ENCODE results near the gene HDHD2.
"Not testable (repeated sequence)": the region's sequence is repeated elsewhere in the genome, so short reads cannot be mapped to it uniquely, and the experiment has no call there.

HDHD2 gene, protein sequence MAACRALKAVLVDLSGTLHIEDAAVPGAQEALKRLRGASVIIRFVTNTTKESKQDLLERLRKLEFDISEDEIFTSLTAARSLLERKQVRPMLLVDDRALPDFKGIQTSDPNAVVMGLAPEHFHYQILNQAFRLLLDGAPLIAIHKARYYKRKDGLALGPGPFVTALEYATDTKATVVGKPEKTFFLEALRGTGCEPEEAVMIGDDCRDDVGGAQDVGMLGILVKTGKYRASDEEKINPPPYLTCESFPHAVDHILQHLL

DNA sequence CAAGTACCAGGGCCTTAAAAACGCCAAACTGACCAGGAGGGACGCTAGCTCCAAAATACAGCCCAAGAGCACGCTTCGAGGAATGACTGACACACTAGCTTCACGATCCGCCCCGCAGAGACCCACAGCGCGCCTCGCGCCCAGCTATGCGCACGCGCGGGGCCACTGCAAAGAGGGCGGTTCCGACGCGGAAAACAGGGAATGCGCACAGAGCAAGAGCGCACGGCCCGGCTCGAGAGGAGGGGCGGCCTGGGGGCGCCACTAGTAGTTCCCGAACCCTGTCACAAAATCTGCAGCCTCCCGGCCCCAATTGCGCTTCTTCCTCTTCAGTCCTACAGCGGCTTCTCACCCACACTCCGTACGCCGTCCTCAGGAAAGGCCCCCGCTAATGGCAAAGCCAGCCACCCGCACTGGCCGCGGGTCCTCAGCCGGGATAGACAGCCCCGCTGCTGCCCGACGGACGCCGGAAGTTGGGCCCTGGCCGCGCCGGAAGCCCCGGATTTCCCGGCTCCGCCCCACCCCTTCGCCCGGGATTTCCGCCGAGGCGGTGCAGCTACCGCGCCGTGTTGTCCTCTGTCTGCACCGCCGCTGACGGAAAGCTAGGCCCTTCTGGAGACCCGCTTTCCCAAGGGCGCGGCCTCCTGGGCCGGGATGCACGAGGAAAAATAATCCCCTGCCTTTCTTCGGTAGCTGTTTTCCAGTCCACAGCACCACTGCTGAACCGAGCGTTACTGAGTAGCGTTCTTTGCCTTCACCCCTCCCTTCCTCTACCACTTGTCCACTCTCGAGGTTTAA, at the start of gene HDHD2:
Gene HDHD2 (minus strand): TSS at position 472 of the 795 bp plus-strand sequence. CDS start 14,061 bp downstream, outside the sequence.
- peak; percentile 80 for DNase-seq

DNA sequence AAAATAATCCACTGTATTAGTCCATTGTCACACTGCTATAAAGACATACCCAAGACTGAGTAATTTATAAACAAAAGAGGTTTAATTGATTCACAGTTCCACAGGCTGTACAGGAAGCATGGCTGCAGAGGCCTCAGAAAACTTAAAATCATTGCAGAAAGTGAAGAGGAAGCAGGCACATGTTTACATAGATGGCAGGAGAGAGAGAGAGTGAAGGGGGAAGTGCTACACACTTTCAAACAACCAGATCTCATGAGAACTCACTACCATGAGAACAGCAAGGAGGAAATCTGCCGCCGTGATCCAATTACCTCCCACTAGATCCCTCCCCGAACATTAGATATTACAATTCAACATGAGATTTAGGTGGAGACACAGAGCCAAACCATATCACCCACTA, 45.7 kb upstream of the HDHD2 start:
- not testable (repeated sequence) for DNase-seq

DNA sequence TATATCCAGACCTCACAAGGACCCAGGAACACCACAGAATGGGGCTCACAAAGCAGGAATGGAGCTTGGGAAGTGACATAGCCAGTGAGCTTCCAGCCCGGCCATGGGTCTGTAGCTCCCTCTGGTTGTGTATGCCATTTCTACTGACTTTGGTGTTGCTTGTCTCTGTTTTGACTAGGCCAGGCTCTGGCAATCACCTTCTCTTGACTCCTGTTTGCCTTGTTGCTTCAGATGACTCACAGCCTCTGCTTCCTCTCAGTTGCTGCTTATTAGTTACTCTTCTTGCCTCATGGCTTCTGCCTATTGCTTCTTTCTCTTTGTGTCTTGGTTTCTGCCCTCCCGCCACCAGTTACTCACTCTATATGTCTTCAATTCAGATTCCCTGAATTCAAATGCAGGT, 41.7 kb upstream of the HDHD2 start:
- DNase-seq, result no peak

DNA sequence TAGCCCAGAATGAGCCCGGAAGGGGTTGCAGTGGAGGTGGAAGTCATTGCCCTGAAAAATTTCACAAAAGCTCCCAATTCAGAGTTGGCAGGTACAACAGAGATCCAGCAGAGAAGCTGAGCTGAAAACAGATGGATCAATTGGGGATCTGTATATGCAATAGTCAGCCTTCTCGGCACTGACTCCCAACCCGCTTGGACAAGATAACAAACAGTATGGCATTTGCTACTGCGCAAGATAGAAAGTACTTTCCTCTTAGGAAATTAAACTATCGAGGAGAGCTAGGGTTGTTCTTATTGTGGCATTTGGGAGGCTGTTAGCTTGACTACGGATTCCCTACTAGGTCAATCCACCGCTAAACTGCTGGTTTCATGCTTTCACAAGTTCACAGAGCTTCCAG, 37.4 kb upstream of the HDHD2 start:
- no peak for DNase-seq

DNA sequence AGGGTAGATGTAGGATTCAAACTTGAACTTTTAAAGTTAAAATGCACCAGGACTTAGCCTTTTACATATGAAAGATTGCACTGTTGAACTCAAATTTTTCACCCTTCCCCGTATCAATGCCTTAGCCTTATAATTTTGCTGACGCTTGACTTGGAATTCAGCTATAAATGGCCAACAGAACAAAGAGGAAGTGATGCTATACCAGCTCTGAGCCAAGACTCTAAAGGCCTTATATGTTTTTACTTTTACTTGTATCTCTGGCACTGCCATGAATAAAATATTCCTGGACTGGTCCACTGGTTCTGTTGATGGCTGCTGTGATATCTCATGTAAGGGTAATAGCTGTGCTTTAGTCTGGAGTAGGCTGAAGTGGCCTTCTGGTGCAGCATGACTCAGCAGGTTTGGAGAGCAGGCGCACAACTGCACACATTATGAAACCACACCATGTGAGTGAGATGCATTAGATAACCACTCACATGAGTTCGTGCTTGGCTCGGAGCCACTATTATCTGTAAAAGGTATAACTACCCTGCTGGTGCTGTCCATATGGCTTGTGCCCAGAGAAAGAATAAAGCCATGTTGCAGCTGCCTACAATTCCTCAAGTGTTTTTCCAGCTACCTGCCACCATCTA, 34.2 kb upstream of the HDHD2 start:
- DNase-seq, result no peak

DNA sequence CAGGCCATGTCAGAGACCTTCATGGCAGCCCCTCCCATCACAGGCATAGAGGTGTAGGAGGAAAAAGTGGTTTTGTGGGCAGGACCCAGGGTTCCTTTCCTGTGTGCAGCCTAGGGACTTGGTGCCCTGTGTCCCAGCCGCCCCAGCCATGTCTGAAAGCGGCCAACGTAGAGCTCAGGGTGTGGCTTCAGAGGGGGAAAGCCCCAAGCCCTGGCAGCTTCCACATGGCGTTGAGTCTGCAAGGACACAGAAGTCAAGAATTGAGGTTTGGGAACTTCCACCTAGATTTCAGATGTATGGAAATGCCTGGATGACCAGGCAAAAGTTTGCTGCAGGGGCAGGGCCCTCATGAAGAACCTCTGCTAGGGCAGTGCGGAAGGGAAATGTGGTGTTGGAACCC, 31.9 kb upstream of the HDHD2 start:
- DNase-seq, result not testable (repeated sequence)

DNA sequence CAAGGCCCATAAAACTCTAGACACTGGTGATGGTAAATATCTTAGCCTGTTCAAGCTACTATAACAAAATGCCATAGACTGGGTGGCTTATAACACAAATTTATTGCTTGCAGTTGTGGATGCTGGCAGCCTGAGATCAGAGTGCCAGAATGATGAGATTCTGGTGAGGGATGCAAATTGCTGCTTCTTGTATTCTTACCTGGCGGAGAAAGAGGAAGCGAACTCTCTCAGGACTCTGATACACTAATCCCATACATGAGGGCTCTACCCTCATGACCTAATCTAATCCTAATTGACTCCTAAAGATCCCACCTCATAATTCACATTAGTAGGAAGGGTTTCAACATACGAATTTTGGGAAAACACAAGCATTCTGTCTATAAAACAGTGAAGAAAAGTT, 30.5 kb upstream of the HDHD2 start:
- DNase-seq, result no peak

DNA sequence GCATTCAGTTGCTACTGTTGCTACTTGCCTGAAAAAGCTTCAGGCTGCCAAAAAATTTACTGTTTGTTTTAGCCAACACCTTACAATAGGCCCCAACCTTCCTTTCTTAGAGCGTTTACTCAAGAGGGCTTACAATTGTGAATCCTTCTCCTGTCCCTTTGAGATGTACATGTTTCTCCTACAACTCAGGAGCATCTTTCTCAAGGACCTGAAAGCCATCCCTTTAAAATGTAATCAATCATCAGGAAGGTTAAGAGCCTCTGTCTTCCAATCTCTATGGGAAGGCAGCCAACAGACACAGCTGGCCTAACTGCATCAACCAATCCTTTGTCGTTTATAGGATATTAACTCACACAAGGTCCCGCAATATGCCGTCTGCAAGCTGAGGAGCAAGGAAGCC, 29.2 kb upstream of the HDHD2 start:
- DNase-seq, result no peak

DNA sequence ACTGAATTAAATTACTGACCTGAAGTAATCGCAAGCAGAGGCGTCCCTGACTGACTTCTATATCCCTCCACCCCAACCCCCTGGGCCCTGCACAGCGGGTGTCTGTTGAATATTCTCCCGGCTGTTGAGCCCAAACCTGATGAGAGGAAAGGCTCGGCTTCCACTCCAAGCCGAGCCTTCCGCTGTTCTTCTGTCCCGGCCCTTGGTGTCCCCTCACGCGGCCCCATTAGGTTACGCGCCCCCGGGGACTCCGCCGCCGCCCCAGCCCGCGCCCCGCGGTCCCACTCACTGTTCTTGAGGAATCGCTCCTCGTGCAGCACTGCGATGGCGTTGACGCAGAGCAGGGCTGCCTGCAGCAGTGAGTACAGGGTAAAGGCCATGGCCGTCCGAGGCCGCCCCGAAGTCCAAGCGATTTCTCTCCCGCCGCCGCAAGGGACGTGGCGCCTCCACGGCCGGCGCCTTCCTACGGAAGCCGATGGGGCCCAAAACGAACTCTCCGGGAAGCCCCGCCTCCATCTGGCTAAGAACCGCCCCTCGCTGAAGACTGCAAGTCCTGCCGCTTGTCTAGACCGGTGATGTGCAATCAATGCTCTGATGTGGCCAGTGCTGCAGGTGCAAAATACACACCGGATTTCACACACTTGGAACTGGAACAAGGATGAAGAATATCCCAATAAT, 25.7 kb upstream of the HDHD2 start, which contains the start of gene IER3IP1:
Gene IER3IP1 (minus strand): TSS at position 467 of the 678 bp plus-strand sequence. CDS start 87 bp downstream, at position 380.
- DNase-seq, result peak; percentile 84

DNA sequence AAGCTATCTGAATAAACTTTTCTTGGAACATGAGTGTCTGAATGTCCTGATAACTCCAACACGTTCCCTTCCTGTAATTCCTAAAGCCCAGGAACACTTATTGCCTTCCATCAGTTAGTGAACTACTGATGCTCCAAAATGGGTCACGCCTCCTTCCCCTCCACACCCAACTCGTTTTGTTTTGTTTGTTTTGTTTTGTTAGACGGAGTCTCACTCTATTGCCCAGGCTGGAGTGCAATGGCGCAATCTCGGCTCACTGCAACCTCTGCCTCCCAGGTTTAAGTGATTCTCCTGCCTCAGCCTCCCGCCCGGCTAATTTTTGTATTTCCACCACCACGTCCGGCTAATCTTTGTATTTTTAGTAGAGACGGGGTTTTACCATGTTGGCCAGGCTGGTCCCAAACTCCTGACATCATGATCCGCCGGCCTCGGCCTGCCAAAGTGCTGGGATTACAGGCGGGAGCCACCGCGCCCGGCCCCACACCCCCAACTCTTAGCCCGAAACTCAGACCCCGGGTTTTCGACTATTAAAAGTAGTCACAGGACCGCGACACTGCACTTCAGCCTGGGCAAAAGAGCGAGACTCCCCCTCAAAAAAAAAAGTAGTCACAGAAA, 25.1 kb upstream of the HDHD2 start:
- no peak for DNase-seq

DNA sequence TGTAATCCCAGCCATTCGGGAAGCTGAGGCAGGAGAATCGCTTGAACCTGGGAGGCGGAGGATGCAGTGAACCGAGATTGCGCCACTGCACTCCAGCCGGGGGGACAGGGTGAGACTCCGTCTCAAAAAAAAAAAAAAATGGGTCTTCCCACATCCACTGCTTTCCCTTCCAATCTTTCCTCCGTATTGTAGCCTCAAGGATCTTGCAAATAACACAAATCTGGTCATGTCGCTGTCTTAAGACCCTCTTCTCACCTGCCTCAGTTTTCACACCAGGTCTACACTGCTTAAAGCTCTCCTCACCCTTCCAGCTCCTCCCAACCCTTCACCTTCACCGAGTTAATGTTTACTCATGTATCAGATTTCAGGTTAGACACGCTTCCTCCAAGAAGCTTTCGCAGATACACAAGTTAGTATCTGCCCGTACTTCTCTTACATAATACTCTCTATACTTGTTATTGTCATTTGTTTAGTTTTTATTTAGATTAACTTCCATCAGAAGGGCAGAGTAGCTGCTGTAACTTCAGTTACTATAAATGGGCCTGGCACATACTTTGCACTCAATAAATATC, 24.3 kb upstream of the HDHD2 start:
- DNase-seq, result no peak

DNA sequence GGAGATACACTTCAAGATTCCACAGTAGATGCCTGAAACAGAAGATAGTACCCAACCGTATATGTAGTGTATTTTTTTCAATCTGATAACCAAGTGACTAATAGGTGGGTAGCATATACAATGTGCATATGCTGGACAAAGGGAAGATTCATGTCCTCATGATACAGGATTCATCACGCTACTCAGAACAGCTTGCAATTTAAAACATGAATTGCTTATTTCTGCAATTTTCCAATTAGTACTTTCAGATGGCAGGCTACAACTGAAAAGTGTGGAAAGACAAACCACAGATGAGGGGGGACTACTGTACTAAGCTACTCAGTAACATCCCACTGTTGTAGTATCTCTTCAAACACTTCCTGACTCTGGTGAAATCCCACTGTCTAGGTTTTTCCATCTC, 22.2 kb upstream of the HDHD2 start:
- no peak for DNase-seq

DNA sequence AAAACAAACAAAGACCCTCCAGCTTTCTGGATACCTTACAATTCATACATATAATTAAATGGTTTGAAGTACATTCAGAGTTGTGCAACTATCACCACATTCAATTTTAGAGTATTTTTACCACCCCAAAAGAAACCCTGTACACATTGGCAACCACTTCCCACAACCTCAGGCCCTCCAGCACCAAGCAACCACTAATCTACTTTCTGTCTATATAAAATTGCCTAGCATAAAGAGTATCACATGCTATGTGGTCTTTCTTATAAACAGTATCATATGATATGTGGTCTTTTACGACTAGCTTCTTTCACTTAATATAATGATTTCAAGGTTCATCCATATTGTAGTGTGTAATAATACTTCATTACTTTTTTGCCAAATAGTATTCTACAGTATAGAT, 18.6 kb upstream of the HDHD2 start:
- DNase-seq, result no peak

DNA sequence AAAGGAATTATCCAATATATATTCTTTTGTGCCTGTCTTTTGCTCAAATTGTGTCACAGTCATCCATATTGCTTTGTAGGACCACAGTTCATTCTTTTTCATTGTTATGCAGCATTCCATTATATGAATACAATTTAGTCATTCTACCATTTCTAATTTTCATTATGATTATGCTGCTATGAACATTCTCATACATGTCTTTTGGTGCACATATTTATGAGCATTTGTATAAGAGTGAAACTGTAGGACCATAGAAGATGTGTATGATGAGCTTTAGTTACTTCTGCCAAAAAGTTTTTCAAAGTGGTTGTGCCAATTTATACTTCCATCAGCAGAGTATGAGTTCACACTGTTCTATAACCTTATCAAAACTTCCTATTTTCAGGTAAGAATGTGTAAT, 18.2 kb upstream of the HDHD2 start:
- no peak for DNase-seq

DNA sequence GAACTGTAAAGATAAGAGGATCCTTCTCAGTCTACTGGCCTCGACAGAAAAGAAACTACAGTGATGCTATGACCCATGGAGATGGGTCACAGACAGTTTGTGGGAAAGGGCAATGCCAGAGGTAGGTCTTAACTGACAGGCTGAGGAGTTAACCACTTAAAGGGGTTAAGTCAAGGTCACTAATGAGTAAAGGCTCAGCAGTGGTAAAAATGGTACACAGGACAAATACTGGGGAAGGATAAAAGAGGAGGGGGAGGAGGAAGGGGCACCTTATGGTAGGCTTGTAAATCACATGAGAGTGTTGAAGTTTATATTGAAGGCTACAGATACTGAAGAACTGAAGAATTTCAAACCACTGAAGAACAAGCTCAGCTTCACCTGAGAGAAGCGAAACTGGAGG, 16.0 kb upstream of the HDHD2 start:
- DNase-seq, result no peak

DNA sequence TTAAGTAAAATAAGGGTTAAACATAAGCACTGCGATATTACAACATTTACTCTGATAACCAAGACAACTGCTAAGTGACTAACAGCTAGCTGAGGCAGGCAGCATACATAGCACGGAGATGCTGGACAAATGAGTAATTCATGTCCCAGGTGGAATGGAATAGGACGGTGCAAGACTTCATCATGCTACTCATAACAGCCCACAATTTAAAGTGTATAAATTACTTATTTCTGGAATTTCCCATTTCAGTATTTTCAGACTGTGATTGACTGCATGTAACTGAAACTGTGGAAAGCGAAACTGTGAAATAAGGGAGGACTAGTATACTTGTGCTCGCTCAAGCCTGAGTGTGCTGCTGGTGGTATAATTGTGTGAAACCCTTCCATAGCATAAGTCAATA, 12.9 kb upstream of the HDHD2 start:
- no peak for DNase-seq

DNA sequence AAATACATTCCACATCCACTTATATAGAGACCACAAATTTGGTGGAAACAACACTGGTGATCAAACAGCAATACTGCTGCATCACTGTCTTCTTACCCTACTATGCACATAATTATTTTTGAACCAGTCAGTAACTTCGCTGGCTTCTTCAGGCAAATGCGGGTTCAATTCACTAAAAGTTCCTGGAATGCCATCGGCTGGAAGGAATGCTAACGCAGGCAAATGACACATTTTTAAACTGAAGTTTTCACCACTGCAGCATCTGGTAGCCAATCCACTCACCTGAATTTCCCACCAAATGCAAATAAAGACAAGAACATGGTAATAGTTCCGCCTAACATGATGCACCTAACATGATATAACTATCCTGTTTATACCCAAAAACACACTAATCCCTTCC, 10.0 kb upstream of the HDHD2 start:
- DNase-seq, result no peak

DNA sequence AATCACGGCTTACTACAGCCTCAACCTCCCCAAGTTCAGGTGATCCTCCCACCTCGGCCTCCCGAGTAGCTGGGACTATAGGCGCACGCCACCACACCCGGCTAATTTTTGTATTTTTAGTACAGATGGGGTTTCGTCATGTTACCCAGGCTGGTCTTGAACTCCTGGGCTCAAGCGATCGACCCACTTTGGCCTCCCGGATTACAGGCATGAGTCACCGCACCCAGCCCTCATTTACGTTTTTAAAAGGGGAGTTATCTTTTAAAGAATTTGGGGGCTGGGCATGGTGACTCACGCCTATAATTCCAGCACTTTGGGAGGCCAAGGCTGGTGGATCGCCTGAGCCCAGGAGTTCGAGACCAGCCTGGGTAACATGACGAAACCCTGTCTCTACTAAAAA, 8.1 kb upstream of the HDHD2 start:
- not testable (repeated sequence) for DNase-seq

DNA sequence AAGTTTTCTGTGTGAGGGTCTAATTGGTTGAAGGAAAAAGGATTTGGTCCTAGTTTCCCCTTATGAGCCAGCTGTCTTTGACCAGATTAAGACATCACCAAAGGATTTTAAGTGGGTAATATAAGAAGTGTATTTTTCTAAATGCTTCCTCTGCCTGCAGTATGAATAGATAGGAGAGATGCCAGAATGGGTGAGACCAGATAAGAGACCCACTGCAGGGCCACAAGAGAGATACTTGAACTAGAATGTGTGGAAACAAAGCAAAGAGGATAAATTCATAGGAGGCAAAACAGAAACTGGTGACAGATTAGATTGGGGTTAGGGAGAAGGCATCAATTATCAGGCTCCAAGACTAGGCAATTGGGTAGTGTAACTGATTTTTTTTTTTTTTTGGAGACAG, 1.1 kb upstream of the HDHD2 start:
- no peak for DNase-seq

DNA sequence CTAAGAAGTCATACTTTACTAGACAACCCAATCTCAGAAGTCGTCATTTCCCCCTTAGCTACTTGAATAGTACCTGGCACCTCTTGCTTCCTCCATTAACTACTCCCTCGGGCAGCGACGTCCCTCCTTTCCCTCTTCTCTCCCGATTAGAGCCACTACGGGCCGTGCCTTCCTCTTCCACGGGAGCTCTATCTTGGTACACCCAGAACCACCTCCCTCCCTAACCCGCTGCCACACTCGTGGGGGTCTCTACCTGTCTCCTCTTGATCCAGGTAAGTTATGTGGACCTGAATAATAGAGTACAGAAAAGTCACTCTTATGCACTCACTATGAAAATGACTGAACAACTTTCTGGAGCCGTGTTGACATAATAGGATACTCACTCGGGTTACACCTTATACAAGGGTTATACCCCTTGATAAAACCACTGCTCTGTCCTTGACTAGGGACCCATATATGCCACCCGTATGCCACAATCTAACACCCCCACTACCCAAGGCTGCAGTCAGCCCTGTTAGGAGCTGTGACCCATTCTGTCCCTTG, 595 bp upstream of the HDHD2 start:
- DNase-seq, result no peak

DNA sequence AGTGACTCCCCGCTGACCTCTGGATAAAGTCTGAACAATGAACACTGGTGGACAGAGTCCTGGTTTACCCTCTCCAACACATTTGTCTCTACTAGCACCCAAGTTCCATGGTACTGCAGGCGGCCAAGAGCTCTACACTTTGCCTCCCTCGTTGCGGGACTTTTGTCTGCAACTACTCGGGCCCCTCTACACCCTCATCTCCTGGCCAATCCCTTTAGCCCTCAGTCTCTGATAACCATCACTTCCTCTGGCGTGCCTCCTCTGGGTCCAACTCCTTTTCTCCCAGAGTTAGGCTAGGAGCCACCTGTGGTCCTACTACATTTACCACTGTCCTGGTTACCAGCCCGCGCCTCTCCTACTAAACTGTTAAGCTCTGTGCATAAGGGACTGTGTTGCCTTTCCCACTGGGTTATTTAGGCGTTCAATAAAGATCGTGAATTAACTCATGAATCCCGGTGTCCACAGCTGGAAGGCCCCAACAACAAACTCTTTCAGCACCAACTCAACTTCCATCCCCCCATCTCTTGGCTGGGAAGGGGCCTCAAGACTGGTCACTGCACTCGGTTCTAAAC, 757 bp downstream of the HDHD2 start:
- no peak for DNase-seq

DNA sequence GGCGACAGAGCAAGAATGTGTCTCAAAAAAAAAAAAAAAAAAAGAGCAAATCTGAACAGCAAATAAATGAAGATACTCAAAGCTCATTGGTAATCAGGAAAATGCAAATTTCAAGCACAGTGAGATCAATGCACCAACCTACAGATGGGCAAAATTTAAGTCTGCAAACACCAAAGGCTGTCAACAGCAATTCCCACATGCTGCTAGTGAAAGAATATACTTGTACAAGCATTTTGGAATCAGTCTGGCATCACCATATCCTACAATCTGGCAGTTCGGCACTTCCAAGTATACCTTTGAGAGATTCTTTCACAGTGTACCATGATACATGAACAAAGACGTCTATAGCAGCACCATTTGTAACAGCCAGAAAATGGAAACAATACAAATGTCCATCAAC, 4.1 kb downstream of the HDHD2 start:
- DNase-seq, result no peak

Measured in NCI-H2107 (cell line).